GM12801 (cell line): ENCODE results near the gene OR10J1.

Experiments used
- TF ChIP-seq, protein P1 (sequence below): IDR thresholded peaks from one replicate; pipeline ENCODE4 v1.5.1; 2011; ENCODE audit warnings: control low read depth; ENCODE audit not compliant: insufficient read length; ENCODE audit errors: extremely low read depth

OR10J1 gene

DNA sequence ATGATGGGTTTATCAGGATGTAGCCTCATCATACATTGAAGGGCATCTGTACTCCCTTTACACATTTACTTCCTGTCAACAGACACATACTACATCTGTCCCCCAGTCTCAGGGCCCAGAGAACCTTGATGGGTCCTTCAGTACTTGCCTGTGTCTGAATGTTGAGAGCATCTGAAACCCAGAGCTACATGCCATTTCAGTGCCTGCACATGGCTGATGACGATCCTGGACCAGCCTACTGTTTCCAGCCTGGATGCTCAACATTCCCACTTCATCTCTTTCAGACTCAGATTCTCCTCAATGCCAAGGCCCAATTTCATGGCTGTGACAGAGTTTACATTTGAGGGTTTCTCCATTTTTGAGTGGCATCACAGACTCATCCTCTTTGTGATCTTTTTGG lies 7.6 kb upstream of the OR10J1 start, which contains the start of gene OR10J4:
Gene OR10J4 (plus strand): TSS at position 301 of the 400 bp plus-strand sequence.
- TF ChIP-seq, protein P1, sequence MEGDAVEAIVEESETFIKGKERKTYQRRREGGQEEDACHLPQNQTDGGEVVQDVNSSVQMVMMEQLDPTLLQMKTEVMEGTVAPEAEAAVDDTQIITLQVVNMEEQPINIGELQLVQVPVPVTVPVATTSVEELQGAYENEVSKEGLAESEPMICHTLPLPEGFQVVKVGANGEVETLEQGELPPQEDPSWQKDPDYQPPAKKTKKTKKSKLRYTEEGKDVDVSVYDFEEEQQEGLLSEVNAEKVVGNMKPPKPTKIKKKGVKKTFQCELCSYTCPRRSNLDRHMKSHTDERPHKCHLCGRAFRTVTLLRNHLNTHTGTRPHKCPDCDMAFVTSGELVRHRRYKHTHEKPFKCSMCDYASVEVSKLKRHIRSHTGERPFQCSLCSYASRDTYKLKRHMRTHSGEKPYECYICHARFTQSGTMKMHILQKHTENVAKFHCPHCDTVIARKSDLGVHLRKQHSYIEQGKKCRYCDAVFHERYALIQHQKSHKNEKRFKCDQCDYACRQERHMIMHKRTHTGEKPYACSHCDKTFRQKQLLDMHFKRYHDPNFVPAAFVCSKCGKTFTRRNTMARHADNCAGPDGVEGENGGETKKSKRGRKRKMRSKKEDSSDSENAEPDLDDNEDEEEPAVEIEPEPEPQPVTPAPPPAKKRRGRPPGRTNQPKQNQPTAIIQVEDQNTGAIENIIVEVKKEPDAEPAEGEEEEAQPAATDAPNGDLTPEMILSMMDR, result no peak

DNA sequence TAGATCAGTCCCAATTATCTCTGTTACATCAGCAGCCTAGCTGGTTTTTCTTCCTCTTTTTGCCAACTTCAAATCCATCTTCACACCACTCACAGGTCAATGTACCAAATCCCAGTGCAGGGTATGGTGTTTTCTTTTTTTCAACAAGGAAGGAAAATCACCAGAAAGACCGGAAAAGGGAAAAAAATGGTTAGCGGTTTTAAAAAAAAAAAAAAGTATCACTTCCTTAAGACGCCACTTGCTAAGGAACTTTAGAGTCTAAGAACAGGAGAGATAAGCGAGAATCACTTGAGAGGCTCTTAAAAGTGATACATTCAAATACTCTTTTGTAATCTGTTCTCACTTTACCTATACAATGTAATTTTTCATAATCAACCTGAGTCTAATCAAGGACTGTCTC lies 3.1 kb upstream of the OR10J1 start:
- TF ChIP-seq, protein P1, result no peak

DNA sequence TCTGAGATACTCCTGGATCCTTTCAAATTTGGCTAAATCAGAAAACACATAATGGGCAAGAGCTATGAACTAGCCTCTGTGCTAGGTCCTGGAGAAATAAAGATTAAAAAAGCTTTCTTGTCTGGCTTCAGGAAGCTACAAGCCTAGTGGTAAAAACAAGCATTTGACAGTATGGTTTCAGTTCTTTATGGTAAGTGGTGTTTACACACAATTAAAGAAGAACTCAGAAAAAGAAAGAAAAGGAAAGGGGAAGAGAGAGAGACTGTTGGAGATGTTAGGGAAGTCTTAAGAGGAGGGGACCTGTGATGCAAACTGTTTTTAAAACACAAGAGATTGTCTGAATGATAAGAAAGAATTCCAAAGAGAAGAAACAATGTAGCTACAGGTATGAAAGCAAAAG lies 1.8 kb downstream of the OR10J1 start:
- TF ChIP-seq, protein P1, result no peak

DNA sequence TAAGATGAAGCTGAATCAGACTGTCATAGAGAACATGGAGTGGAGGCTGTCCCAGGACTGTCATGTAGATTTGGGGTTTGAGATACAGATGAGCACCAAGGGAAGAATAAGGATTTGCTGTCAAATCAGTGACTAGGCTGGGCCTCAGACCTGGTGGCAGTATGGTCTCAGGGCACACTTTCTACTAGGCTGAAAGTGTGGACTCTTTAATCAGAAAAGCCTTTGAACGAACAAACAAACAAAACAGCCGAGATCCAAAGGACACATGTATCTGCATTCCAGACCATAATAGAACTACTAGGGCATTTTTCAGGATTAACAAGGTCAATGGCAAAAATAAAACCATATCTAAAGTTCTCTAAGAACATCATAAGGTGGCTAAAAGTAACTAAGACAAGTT lies 2.9 kb downstream of the OR10J1 start:
- TF ChIP-seq, protein P1, result no peak

DNA sequence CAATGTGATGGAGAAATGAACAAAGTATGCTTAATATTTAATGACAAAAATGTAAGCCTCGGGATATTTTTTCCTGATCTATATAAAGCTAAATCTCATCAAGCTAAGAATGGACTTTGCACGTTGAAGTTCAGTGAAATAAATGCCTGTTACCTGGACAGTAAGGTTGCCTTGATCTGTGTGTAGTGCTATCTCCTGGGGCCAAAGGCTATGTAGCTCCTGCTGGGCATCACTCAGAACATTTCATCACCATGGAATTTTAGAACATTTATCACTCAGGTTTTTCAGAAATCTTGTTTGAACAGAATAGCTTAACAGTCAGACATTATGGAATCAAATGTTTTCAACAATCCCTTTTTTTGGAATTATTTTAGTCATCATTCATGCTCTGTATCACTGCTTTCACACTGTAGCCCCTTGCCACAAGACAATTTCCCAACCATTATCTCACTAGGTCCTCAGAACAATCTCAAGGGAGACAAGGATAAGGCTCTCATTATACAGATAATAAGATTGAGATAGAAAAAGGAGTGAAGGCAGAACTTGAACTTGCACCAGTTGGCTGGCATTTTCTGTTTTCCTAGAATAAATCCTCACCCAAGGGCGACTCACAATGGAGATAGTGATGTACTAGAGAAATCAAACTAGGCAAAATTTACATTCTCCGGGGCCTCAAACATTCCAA lies 3.7 kb downstream of the OR10J1 start:
- TF ChIP-seq, protein P1, result no peak

DNA sequence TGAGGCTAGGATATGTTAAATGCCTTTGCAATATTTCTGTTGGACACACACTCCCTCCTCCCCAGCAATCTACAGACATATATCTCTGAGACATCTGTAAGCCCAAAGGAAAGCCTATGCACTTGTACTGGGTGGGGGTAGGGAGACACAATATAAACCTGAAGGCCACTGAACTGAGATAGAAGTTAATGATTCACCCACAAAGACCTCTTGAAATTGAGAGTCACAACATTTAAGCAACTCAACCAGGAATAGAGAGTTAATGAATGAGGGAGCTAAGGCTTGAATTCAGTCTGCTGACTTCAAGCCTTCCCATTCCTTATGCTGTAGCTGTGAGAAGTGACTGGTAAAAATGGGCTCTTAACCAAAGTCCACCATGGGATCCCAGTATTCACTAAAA lies 5.0 kb downstream of the OR10J1 start:
- TF ChIP-seq, protein P1, result no peak

DNA sequence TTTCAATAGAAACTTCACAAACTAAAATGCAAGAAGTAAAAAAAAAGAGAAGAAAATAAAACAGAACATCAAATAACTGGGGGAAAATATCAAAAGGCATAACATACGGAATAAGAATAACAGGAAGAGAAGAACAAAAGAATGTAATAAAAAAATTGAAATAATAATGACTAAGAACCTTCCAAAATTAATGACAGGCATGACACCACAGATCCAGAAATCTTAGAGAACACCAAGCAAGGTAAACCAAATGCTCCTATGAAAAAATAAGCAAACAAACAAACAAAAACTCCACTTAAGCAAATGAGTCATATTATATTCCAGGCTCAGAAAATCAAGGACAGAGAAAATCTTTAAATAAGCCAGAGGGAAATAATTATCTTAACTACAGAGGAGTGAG lies 8.7 kb downstream of the OR10J1 start:
- TF ChIP-seq, protein P1, result no peak
